A673 (cell line): ENCODE data around the gene GP1BB.

Source experiments
- CTCF ChIP-seq: fragments of 300-800, 200-600 bp; sonication (generic); conservative IDR thresholded peaks from 2 replicates; pipeline ENCODE4 v1.5.1; 2017; ENCODE audit warnings: low read depth, mild to moderate bottlenecking, antibody characterized with exemption, low read length, moderate library complexity, mixed read lengths
- EZH2 ChIP-seq: fragments of 200-600 bp; sonication (generic); IDR thresholded peaks from 2 replicates; pipeline ENCODE4 v1.6.1; 2017; ENCODE audit warnings: borderline replicate concordance, low read depth, mild to moderate bottlenecking, mixed read lengths, antibody characterized with exemption, low read length; ENCODE audit not compliant: poor library complexity, severe bottlenecking

GRCh38 chr22:19762568-19763457 lies 39.5 kb downstream of the GP1BB start:
- TF ChIP-seq CTCF (no peak), EZH2 (no peak)
